C4-2B (cell line): ENCODE measurements around the gene TSPAN10.

Experiments
- H3K27ac ChIP-seq: fragments of 450-650 bp; 2 replicates; pipeline ENCODE4 v1.5.1; 2017
- ZFX ChIP-seq: fragments of 450-650 bp; IDR thresholded peaks from 2 replicates; pipeline ENCODE4 v1.6.1; 2017
- TF ChIP-seq, protein P1 (sequence below): fragments of 450-650 bp; conservative IDR thresholded peaks from 2 replicates; pipeline ENCODE4 v1.5.1; 2017; ENCODE audit warnings: mild to moderate bottlenecking

The TSPAN10 gene

DNA sequence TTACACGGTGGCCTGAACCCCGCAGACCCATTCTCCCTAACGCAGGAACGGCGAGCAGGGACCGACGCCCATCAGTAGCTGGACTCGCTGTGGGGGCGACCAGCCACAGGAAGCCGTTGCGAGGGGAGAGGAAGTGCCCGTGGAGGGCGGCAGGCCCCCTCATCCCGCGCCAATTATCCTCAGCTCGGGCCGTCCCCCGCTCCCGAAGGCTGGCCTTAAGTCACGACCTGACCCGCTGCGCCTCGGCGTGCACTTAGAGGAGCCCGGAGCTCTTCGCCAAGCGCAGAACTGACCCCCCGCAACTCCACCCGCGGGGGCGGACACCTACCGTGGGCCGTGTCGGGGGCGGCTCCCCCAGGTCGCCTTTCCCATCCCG is 46.2 kb downstream of the TSPAN10 start:
- H3K27ac ChIP-seq = peak overlapping the region; percentile 93

DNA sequence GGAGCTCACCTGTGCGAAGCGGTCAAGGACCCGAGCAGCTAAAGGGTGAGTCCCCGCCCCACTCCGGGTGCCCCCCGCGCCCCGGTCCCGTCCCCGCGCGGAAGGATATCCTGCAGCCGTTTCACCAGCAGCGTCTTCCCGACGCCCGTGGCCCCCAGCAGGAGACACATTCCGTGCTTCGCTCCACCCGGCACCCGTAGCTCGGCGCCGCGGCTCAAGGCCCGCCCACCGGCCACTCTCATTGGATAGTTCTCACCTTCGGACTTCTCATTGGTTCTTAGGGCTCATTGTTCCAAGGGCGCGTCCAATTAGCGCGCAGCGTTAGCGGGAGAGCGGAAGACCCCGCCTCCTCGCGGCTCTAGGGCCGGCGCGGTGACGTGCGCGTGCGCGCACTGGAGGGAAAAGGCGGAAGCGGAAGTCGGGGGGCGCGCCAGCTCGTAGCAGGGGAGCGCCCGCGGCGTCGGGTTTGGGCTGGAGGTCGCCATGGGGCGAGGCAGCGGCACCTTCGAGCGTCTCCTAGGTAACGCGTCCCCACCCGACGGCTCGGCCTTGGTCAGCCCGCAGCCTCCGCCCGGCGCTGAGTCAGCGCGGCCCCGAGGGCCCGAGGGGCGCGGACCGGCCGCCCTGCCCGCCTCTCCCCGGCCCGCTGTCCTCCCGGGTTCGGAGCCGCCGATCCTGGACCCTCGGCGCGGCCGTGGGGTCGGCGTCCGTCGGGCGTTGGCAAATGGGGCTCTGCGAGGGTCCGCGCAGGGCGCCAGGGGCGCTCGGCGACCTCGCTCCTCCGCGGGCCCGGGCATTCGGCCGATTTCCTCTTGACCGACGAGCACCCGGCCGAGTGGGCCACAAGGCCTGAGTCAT is 46.8 kb downstream of the TSPAN10 start, which contains the start of the genes ARL16 and HGS:
Gene ARL16, minus strand, starts transcription at position 214 of the 858 bp plus-strand sequence. Its CDS starts 44 bp downstream, at position 170.
Gene HGS, plus strand, starts transcription at position 428 of the 858 bp plus-strand sequence. Its CDS starts 56 bp downstream, at position 484.
- TF ChIP-seq, protein P1, sequence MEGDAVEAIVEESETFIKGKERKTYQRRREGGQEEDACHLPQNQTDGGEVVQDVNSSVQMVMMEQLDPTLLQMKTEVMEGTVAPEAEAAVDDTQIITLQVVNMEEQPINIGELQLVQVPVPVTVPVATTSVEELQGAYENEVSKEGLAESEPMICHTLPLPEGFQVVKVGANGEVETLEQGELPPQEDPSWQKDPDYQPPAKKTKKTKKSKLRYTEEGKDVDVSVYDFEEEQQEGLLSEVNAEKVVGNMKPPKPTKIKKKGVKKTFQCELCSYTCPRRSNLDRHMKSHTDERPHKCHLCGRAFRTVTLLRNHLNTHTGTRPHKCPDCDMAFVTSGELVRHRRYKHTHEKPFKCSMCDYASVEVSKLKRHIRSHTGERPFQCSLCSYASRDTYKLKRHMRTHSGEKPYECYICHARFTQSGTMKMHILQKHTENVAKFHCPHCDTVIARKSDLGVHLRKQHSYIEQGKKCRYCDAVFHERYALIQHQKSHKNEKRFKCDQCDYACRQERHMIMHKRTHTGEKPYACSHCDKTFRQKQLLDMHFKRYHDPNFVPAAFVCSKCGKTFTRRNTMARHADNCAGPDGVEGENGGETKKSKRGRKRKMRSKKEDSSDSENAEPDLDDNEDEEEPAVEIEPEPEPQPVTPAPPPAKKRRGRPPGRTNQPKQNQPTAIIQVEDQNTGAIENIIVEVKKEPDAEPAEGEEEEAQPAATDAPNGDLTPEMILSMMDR = no peak
- TF ChIP-seq ZFX = peak; percentile 79; the same call in 1 of the 2 replicates
- H3K27ac ChIP-seq = peak within 1 kb of the TSS; percentile 93

More for the DNA sequence above, 46.2 kb downstream of the TSPAN10 start:
- no peak for TF ChIP-seq ZFX
- TF ChIP-seq, protein P1 = no peak

DNA sequence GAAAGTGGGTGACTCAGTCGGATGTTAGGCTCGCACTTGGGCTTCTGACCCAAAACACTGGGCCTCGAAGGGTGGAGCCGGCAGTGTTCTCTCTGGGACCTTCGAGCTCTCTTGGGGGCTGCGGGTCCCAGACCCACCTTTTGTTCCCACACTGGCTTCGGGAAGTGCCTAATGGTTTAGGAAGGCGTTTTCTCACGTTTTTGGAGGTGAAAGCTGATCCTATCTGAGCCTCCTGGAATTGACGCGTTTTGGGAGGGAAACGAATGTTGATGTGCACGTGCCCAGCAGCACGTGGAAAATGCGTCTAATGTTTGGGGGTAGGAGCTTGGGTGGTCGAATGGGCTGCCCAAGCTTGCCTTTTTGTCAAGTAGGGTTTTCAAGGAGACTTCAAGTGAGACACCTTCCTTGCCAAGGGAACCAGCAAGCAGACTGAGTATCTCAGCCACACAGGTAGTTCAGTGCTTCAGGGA is 47.5 kb downstream of the TSPAN10 start:
- TF ChIP-seq, protein P1 = no peak
- peak; percentile 8; the same call in 1 of the 2 replicates for TF ChIP-seq ZFX
- peak overlapping the region; percentile 93 for H3K27ac ChIP-seq

DNA sequence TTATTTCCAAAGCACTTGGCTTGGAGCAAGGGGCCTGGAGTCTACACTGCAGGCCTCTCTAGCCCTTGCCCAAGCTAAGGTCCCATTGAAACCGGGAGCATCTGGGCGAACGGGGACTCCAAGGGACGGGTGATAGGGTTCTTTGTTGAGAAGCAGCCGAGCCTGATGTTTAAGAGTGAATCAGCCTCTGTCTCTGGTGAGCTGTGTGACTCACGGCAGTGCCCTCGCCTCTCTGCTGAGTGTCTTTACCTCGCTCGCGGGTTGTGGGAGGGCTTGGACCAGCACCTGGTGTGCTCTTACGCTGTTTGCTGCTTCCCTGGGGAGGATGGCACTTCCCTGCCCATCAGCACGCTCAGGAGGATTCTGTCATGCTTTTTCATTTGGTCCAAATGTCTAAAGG is 48.1 kb downstream of the TSPAN10 start:
- TF ChIP-seq, protein P1 = no peak
- TF ChIP-seq ZFX = no peak
- peak overlapping the region; percentile 93 for H3K27ac ChIP-seq

DNA sequence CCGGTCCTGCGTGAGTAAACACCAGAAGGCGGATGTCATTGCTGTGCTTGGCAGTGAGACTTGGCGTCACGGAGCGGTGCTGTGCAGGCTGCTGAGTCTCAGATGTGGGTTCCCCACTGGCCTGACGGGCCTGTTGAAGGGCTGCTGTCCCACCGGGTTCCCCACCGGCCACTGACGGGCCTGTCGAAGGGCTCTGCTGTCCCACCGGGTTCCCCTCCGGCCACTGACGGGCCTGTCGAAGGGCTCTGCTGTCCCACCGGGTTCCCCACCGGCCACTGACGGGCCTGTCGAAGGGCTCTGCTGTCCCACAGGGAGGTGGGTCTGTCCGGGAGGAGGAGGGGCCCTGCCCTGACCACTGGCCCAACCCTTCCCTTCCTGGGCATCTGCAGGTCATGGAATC is 49.6 kb downstream of the TSPAN10 start:
- H3K27ac ChIP-seq = no peak overlapping the region
- TF ChIP-seq, protein P1 = no peak
- no peak for TF ChIP-seq ZFX

DNA sequence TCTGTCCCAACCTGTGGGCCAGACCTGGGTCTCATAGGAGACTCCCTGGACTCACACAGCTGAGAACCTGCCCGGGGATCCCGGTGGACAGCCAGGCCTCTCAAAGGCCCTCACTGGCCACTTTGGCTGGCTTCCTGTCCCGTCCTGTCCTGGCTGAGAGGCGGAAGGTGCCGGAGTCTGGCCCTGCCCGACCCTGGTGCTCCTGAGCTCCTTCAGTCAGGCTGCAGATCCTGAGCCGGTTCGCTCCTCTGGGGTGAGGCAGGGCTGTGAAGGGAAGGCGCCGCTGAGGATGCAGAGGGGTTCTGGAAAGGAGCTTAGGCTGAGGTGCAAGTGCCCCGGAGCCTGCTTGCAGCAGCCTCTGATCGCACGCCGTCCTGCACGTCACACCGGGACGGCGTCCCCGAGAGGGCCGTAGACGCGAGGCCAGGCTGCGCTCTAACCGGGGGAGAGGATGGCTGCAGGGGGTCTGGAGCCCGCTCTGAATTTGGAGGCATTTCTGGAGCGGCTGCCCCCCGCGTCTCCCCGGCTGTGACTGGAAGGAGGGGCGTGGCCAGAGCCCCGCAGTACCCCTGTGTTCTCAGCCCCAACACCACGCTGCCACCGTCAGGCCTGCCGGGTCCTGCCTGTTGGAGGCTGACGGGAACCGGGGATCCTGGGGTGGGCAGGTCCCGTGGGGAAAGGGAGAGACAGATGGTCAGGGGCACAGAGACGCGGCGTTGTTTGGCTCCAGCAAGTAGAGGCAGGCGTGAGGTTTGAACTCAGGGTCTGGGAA is 51.0 kb downstream of the TSPAN10 start:
- H3K27ac ChIP-seq = no peak overlapping the region
- TF ChIP-seq ZFX = no peak
- TF ChIP-seq, protein P1 = no peak
